ENCODE measurements around the gene PDZD8.

Gene PDZD8

DNA sequence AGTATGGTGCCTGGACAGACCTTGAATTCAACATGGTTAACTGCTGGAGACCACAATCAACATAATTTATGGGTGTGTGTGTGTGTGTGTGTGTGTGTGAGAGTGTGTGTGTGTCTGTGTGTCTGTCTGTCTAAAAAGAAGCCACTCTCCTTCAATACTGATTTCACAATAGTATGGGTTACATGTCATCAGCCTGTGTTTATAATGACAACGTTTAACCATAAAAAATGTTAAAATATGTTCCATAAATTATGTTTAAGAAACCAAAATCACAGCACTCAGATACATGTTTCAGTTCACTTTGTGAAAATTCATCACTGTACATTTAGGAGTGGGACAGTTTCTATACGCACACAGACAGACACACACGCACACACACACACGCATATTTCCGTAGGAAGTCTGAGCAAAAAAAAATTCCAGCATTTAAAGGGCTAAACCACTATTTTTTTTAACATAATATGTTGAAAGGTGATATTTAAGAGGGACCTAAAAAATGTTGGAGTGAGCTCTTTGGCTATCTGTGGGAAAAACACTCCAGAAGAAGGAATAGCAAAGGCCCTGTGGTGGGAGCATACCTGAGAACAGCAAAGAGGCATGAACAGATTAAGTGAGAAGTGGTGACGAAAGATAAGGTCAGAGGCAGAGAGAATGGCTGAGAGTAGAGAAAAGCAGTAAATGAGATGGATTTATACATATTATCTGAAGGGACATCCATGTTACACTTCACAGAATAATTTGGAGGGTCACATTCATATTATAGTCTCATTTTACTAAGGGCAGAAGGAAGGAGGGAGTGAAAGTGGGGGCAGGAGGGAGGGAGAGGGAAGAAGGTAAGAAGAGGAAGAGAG is 10.9 kb downstream of the PDZD8 start:
- no peaks in the 10 kb centered on the region for H3K9me3 ChIP-seq (ENCODE audit: control insufficient read depth in 2 of 2, low read length in 2 of 2)
- no peaks in the 10 kb centered on the region for H3K27me3 ChIP-seq (ENCODE audit: control insufficient read depth in 1 of 2, insufficient read depth in 2 of 2, low read length in 2 of 2)
- no peak overlapping the region for H3K9ac ChIP-seq (ENCODE audit: low read length in 2 of 2)
- H3K4me1 ChIP-seq (ENCODE audit: control insufficient read depth, insufficient read depth, low read length) = no peaks in the 10 kb centered on the region
- no peak overlapping the region for H3K4me3 ChIP-seq (ENCODE audit: low read length in 2 of 2)
- no peaks in the 10 kb centered on the region for H3K36me3 ChIP-seq (ENCODE audit: control insufficient read depth in 2 of 2, insufficient read depth in 2 of 2, low read length in 2 of 2)
- H3K27ac ChIP-seq (ENCODE audit: low read length) = no peak overlapping the region

DNA sequence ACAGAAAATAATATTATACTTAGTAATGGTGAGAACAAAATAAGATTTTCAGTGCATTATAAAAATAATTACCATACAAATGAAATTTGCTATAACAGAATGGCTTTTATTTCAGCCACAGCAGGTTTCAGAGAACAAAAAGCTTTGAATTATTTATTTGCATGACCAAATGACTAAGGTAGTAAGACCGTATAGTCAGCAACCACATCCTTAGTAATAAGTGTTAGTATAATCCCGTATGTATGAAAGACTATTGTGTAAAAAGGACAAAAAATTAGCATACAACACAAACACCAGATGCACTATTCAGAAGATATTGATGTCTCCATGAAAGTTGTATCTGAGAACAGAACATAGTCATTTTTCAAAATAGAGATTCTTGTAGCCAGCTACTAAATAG is 12.2 kb downstream of the PDZD8 start:
- no peak overlapping the region for H3K9ac ChIP-seq (ENCODE audit: low read length in 2 of 2)
- no peak overlapping the region for H3K27ac ChIP-seq (ENCODE audit: low read length)

DNA sequence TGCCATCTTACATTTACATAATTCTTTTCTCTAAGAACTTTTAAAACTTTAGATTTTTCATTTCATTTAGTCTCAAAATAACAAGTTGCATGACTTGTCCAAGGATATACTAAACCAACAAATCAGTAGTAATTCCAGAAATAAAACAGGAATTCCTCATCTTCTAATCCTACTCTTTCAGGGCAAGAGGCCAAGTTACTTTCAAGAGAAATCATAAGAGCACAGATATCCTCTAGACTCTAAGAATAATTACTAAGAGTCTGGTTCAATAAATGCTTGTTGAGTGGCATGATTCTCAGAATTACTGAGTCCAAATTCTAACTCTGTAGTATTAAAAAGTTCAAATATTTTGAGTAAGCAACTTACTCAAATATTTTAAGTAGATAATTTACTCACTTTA is 12.9 kb downstream of the PDZD8 start:
- H3K4me3 ChIP-seq (ENCODE audit: low read length in 2 of 2) = no peak overlapping the region
- no peaks in the 10 kb centered on the region for H3K27me3 ChIP-seq (ENCODE audit: control insufficient read depth in 1 of 2, insufficient read depth in 2 of 2, low read length in 2 of 2)
- H3K36me3 ChIP-seq (ENCODE audit: control insufficient read depth in 2 of 2, insufficient read depth in 2 of 2, low read length in 2 of 2) = no peaks in the 10 kb centered on the region
- no peaks in the 10 kb centered on the region for H3K9me3 ChIP-seq (ENCODE audit: control insufficient read depth in 2 of 2, low read length in 2 of 2)
- no peak overlapping the region for H3K9ac ChIP-seq (ENCODE audit: low read length in 2 of 2)
- H3K27ac ChIP-seq (ENCODE audit: low read length) = no peak overlapping the region
- no peaks in the 10 kb centered on the region for H3K4me1 ChIP-seq (ENCODE audit: control insufficient read depth, insufficient read depth, low read length)

More for the DNA sequence above, 12.2 kb downstream of the PDZD8 start:
- Histone ChIP-seq H3K4me3 (ENCODE audit: low read length in 2 of 2) (no peak overlapping the region), H3K9me3 (ENCODE audit: control insufficient read depth in 2 of 2, low read length in 2 of 2) (no peaks in the 10 kb centered on the region), H3K36me3 (ENCODE audit: control insufficient read depth in 2 of 2, insufficient read depth in 2 of 2, low read length in 2 of 2) (no peaks in the 10 kb centered on the region), H3K27me3 (ENCODE audit: control insufficient read depth in 1 of 2, insufficient read depth in 2 of 2, low read length in 2 of 2) (no peaks in the 10 kb centered on the region), H3K4me1 (ENCODE audit: control insufficient read depth, insufficient read depth, low read length) (no peaks in the 10 kb centered on the region)

DNA sequence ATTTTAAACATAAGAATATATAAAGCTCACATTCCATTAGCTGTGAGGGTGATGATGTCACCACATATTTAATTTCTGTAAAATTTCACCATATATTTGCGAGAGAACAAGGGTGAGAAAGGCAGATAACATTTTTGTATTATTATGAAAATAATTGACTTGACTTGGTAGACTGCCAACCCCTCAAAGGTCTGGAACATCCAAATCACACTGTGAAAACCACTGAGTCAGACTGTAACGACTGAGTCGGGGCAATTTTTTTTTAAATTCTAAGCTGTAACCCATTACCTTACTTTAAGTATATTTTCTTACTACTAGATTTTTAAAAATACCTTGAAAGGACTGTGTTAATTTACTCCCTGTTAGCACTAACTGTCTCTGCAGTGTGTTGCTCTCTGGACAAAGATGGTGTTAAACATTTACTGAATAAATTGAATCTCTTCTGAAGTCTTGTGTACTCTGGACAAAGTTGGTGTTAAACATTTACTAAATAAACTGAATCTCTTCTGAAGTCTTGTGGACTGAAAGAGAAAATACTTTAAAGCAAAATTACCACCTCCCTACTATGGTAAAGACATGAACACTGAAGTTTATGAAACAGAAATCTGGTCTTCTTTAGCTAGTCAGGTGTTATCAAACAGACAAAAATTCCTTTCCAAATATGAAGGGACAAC is 14.1 kb downstream of the PDZD8 start:
- Histone ChIP-seq H3K27ac (ENCODE audit: low read length) (no peak overlapping the region), H3K27me3 (ENCODE audit: control insufficient read depth in 1 of 2, insufficient read depth in 2 of 2, low read length in 2 of 2) (no peaks in the 10 kb centered on the region), H3K36me3 (ENCODE audit: control insufficient read depth in 2 of 2, insufficient read depth in 2 of 2, low read length in 2 of 2) (no peaks in the 10 kb centered on the region), H3K4me1 (ENCODE audit: control insufficient read depth, insufficient read depth, low read length) (no peaks in the 10 kb centered on the region), H3K9ac (ENCODE audit: low read length in 2 of 2) (no peak overlapping the region), H3K4me3 (ENCODE audit: low read length in 2 of 2) (no peak overlapping the region), H3K9me3 (ENCODE audit: control insufficient read depth in 2 of 2, low read length in 2 of 2) (no peaks in the 10 kb centered on the region)

DNA sequence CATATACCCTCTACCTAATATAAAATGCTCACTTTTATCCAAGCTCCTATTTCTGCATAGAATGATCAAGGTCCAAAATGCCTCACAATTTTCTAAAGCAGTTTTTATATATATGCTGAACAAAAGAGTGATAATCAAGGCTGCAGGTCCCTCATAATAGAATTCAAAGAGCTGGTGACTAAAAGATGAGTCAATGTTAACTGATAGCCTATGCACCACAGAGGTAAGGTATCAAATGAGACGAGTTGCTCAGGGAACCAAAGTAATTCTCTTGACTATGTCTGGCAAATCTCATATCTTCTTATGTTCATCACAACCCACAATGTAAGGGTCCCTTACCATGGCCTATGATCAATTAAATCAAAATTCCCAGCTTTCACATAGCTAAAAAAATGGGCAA is 15.2 kb downstream of the PDZD8 start:
- Histone ChIP-seq H3K27ac (ENCODE audit: low read length) (no peak overlapping the region), H3K4me3 (ENCODE audit: low read length in 2 of 2) (no peak overlapping the region), H3K27me3 (ENCODE audit: control insufficient read depth in 1 of 2, insufficient read depth in 2 of 2, low read length in 2 of 2) (no peaks in the 10 kb centered on the region), H3K9me3 (ENCODE audit: control insufficient read depth in 2 of 2, low read length in 2 of 2) (no peaks in the 10 kb centered on the region), H3K4me1 (ENCODE audit: control insufficient read depth, insufficient read depth, low read length) (no peaks in the 10 kb centered on the region), H3K9ac (ENCODE audit: low read length in 2 of 2) (no peak overlapping the region), H3K36me3 (ENCODE audit: control insufficient read depth in 2 of 2, insufficient read depth in 2 of 2, low read length in 2 of 2) (no peaks in the 10 kb centered on the region)

DNA sequence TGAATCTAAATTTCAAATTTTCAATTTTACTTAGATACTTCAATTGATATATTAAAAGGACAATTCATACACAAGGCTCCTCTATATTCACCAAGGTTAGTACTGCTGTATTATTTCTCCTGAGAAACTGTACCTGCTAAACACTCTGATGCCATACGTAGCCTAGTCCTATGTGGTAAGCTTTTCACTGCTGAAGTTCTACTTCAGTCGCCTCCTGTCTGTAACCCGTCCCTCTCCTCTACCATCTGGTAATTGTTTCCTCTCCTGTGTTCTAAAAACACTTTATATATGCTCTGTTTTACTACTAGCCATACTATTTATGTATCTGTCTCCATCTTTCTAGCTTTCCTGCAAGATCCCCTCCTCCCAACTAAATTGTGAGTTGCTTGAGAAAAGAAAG is 20.2 kb downstream of the PDZD8 start:
- no peak overlapping the region for H3K27ac ChIP-seq (ENCODE audit: low read length)

DNA sequence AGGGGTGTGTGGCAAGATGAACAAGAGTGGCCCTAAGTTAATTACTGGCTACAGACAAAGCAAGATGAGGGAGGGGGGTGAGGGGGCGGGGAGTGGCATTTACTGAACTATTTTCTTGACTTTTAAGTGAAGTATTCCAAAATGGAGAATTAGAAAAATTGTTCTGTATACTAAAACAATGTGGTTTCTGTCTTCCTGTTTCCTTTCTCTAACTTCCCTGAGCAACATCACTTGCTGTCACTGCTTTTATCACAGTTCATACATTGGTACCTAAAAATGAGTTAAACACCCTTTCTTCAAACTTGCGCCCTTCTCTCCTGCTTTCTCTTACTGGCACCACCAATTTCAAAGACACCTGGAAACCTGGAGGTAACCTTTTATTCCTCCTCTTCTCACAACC is 21.6 kb downstream of the PDZD8 start:
- no peaks in the 10 kb centered on the region for H3K9me3 ChIP-seq (ENCODE audit: control insufficient read depth in 2 of 2, low read length in 2 of 2)
- H3K9ac ChIP-seq (ENCODE audit: low read length in 2 of 2) = no peak overlapping the region
- H3K27ac ChIP-seq (ENCODE audit: low read length) = no peak overlapping the region
- no peaks in the 10 kb centered on the region for H3K27me3 ChIP-seq (ENCODE audit: control insufficient read depth in 1 of 2, insufficient read depth in 2 of 2, low read length in 2 of 2)
- no peak overlapping the region for H3K4me3 ChIP-seq (ENCODE audit: low read length in 2 of 2)
- no peaks in the 10 kb centered on the region for H3K4me1 ChIP-seq (ENCODE audit: control insufficient read depth, insufficient read depth, low read length)
- no peaks in the 10 kb centered on the region for H3K36me3 ChIP-seq (ENCODE audit: control insufficient read depth in 2 of 2, insufficient read depth in 2 of 2, low read length in 2 of 2)

More for the DNA sequence above, 20.2 kb downstream of the PDZD8 start:
- H3K36me3 ChIP-seq (ENCODE audit: control insufficient read depth in 2 of 2, insufficient read depth in 2 of 2, low read length in 2 of 2) = no peaks in the 10 kb centered on the region
- H3K9me3 ChIP-seq (ENCODE audit: control insufficient read depth in 2 of 2, low read length in 2 of 2) = no peaks in the 10 kb centered on the region
- no peak overlapping the region for H3K4me3 ChIP-seq (ENCODE audit: low read length in 2 of 2)
- H3K27me3 ChIP-seq (ENCODE audit: control insufficient read depth in 1 of 2, insufficient read depth in 2 of 2, low read length in 2 of 2) = no peaks in the 10 kb centered on the region
- H3K9ac ChIP-seq (ENCODE audit: low read length in 2 of 2) = no peak overlapping the region
- H3K4me1 ChIP-seq (ENCODE audit: control insufficient read depth, insufficient read depth, low read length) = no peaks in the 10 kb centered on the region

DNA sequence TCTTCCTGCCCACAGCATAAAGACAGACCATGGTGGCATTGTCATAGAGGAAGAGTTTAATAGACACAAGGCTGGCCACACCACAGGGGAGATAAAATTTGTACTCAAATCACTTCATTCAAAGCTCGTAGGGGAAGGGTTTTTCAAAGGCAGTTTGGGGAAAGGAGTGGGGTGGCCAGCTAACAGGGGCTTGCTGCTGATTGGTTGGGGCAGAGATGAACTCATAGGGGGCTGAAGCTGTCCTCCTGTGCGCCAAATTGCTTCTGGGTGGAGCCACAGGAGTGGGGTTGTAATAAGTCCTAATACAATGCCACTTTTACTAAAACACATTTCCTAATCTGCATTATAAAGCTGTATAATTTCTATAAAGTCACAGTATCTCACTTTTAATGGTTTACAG is 22.5 kb downstream of the PDZD8 start:
- H3K4me3 ChIP-seq (ENCODE audit: low read length in 2 of 2) = no peak overlapping the region
- H3K27ac ChIP-seq (ENCODE audit: low read length) = no peak overlapping the region
- H3K9me3 ChIP-seq (ENCODE audit: control insufficient read depth in 2 of 2, low read length in 2 of 2) = no peaks in the 10 kb centered on the region
- no peaks in the 10 kb centered on the region for H3K4me1 ChIP-seq (ENCODE audit: control insufficient read depth, insufficient read depth, low read length)
- H3K9ac ChIP-seq (ENCODE audit: low read length in 2 of 2) = no peak overlapping the region
- no peaks in the 10 kb centered on the region for H3K27me3 ChIP-seq (ENCODE audit: control insufficient read depth in 1 of 2, insufficient read depth in 2 of 2, low read length in 2 of 2)
- H3K36me3 ChIP-seq (ENCODE audit: control insufficient read depth in 2 of 2, insufficient read depth in 2 of 2, low read length in 2 of 2) = no peaks in the 10 kb centered on the region

DNA sequence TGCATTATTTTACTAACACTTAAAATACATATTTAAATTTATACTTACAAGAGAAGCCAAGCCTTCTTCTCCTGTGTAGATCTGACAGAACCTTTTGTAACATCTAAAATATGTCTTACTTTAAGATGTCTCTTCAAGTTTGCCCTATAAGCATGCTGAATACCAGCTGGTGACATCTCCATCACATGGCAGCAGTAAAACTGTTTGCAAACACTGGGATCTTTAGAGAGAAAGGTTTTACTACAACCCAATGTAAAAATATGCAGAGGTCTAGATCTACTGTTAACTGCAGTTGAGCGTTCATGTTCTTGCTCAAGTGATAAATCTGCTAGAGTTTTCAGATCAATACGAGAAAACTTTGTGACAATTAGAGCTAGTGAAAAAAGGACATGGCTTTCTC is 23.2 kb downstream of the PDZD8 start:
- no peak overlapping the region for H3K27ac ChIP-seq (ENCODE audit: low read length)

DNA sequence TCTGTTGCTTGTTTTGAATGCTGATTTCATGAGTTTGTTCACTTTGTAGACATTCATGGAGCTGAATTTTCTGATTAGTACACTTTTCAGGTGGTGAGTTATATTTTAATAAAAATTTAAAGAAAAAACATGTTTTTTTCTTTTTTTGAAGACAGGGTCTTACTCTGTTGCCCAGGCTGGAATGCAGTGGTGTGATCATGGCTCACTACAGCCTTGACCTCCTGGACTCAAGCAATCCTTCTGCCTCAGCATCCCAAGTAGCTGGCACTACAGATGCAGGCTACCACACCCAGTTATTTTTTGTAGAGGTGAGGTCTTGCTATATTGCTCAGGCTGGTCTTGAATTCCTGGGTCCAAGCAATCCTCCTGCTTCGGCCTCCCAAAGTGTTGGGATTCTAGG is 23.7 kb downstream of the PDZD8 start:
- no peak overlapping the region for H3K4me3 ChIP-seq (ENCODE audit: low read length in 2 of 2)
- no peaks in the 10 kb centered on the region for H3K4me1 ChIP-seq (ENCODE audit: control insufficient read depth, insufficient read depth, low read length)
- no peaks in the 10 kb centered on the region for H3K27me3 ChIP-seq (ENCODE audit: control insufficient read depth in 1 of 2, insufficient read depth in 2 of 2, low read length in 2 of 2)
- H3K9me3 ChIP-seq (ENCODE audit: control insufficient read depth in 2 of 2, low read length in 2 of 2) = no peaks in the 10 kb centered on the region
- no peak overlapping the region for H3K9ac ChIP-seq (ENCODE audit: low read length in 2 of 2)
- no peaks in the 10 kb centered on the region for H3K36me3 ChIP-seq (ENCODE audit: control insufficient read depth in 2 of 2, insufficient read depth in 2 of 2, low read length in 2 of 2)
- no peak overlapping the region for H3K27ac ChIP-seq (ENCODE audit: low read length)

More for the DNA sequence above, 23.2 kb downstream of the PDZD8 start:
- Histone ChIP-seq H3K9me3 (ENCODE audit: control insufficient read depth in 2 of 2, low read length in 2 of 2) (no peaks in the 10 kb centered on the region), H3K27me3 (ENCODE audit: control insufficient read depth in 1 of 2, insufficient read depth in 2 of 2, low read length in 2 of 2) (no peaks in the 10 kb centered on the region), H3K36me3 (ENCODE audit: control insufficient read depth in 2 of 2, insufficient read depth in 2 of 2, low read length in 2 of 2) (no peaks in the 10 kb centered on the region), H3K9ac (ENCODE audit: low read length in 2 of 2) (no peak overlapping the region), H3K4me3 (ENCODE audit: low read length in 2 of 2) (no peak overlapping the region), H3K4me1 (ENCODE audit: control insufficient read depth, insufficient read depth, low read length) (no peaks in the 10 kb centered on the region)

DNA sequence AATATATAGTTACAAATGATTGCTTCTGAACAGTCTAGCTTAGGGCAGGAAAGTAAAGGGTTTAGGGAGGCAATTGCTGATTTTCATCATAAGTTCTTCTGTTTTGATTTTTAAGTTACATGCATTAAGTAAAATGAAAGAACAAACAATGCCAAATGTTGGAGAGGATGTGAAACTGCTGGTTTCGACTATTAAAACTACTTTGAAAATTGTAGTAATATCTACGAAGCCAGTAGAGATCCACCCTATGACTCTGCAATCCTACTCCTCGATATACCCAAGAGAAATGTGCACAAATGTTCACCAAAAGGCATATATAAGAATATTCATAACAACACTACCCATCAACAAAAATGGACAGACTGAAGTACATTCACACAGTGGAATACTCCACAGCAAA is 24.3 kb downstream of the PDZD8 start:
- no peaks in the 10 kb centered on the region for H3K27me3 ChIP-seq (ENCODE audit: control insufficient read depth in 1 of 2, insufficient read depth in 2 of 2, low read length in 2 of 2)
- H3K27ac ChIP-seq (ENCODE audit: low read length) = no peak overlapping the region
- no peak overlapping the region for H3K4me3 ChIP-seq (ENCODE audit: low read length in 2 of 2)
- no peaks in the 10 kb centered on the region for H3K9me3 ChIP-seq (ENCODE audit: control insufficient read depth in 2 of 2, low read length in 2 of 2)
- H3K9ac ChIP-seq (ENCODE audit: low read length in 2 of 2) = no peak overlapping the region
- H3K4me1 ChIP-seq (ENCODE audit: control insufficient read depth, insufficient read depth, low read length) = no peaks in the 10 kb centered on the region
- H3K36me3 ChIP-seq (ENCODE audit: control insufficient read depth in 2 of 2, insufficient read depth in 2 of 2, low read length in 2 of 2) = no peaks in the 10 kb centered on the region
